Subcutaneous abdominal adipose tissue (tissue), 5 donors: ENCODE data around the gene OSBPL6.

ENCODE experiments used
- H3K27ac ChIP-seq: one replicate; pipeline ENCODE4 v1.7.0; 2013; ENCODE audit warnings: low read depth, mild to moderate bottlenecking, inconsistent platforms, low read length, moderate library complexity
- H3K27me3 ChIP-seq, 5 donors: one replicate each; pipeline ENCODE4 v1.7.0; 2013; ENCODE audit warnings: low read length in 5 of 5, inconsistent platforms in 1 of 5; ENCODE audit not compliant: control insufficient read depth in 5 of 5, insufficient read depth in 4 of 5
- H3K36me3 ChIP-seq, 5 donors: one replicate each; pipeline ENCODE4 v1.7.0; 2013; ENCODE audit warnings: low read length in 5 of 5; ENCODE audit not compliant: control insufficient read depth in 5 of 5, insufficient read depth in 5 of 5
- H3K4me1 ChIP-seq, 5 donors: one replicate each; pipeline ENCODE4 v1.7.0; 2013; ENCODE audit warnings: low read length in 5 of 5, mild to moderate bottlenecking in 3 of 5, moderate library complexity in 1 of 5; ENCODE audit not compliant: control insufficient read depth in 5 of 5, insufficient read depth in 5 of 5
- H3K4me3 ChIP-seq, 5 donors: one replicate each; pipeline ENCODE4 v1.7.0; 2013; ENCODE audit warnings: low read length in 5 of 5, low read depth in 1 of 5
- H3K9ac ChIP-seq, 5 donors: one replicate each; pipeline ENCODE4 v1.7.0; 2013; ENCODE audit warnings: low read length in 5 of 5, mild to moderate bottlenecking in 4 of 5, moderate library complexity in 3 of 5
- H3K9me3 ChIP-seq, 5 donors: one replicate each; pipeline ENCODE4 v1.7.0; 2013; ENCODE audit warnings: low read length in 5 of 5; ENCODE audit not compliant: control insufficient read depth in 5 of 5
- donor health status: healthy.
- donor health status: healthy.
- donor health status: healthy.
- donor health status: healthy.
- donor health status: healthy.

OSBPL6 gene

DNA sequence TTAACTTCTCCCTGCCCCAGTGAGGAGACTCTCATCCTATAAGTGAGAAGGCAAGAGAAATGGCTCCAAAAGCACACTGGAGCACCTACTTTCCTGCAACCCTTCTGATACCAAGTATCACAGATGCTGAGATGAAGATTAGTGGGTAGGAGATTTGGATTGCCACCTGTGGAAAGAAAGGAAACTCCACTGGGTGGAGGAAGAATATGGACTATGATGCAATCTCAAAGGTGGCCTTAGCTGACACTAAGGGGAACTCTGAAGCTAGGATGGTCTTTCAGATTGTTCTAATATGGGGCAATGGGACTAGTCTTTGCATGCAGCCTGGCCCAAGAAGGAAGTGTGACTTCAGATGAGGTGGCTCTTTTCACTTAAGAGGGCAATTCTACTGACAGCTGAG lies 235.0 kb downstream of the OSBPL6 start:
- peaks cover 0 to 4% (median 0%) of the 10 kb centered on the region in 5 donors for H3K9me3 ChIP-seq
- peaks cover 36 to 70% (median 54%) of the 10 kb centered on the region in 5 donors for H3K36me3 ChIP-seq
- no peaks in the 10 kb centered on the region for H3K27me3 ChIP-seq
- H3K4me1 ChIP-seq, result peaks cover 0 to 4% (median 0%) of the 10 kb centered on the region in 5 donors
- H3K9ac ChIP-seq, result no peak overlapping the region
- H3K27ac ChIP-seq, result no peak overlapping the region
- no peak overlapping the region for H3K4me3 ChIP-seq

DNA sequence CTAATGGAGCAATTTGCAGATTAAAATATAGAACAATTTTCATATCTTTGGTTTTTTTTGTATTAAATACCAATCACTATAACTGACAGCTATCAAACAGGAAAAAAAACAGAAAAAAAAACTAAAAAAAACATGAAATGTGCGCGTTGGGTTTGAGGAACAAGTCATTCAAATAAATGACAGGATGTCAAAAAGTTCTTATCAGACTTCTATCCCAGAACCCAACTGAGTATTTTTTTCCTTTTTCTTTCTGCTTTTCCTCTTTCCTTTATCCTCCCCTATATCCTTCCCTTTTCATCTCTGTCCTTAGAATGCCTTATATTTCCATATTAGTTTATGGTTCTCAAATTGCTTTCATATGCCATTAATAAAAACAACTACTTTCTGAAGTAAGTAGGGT lies 242.3 kb downstream of the OSBPL6 start:
- no peaks in the 10 kb centered on the region for H3K27me3 ChIP-seq
- no peaks in the 10 kb centered on the region for H3K4me1 ChIP-seq
- H3K9me3 ChIP-seq, result no peaks in the 10 kb centered on the region
- no peak overlapping the region for H3K4me3 ChIP-seq
- H3K27ac ChIP-seq, result no peak overlapping the region
- H3K9ac ChIP-seq, result no peak overlapping the region
- peaks cover 54 to 80% (median 63%) of the 10 kb centered on the region in 5 donors for H3K36me3 ChIP-seq

DNA sequence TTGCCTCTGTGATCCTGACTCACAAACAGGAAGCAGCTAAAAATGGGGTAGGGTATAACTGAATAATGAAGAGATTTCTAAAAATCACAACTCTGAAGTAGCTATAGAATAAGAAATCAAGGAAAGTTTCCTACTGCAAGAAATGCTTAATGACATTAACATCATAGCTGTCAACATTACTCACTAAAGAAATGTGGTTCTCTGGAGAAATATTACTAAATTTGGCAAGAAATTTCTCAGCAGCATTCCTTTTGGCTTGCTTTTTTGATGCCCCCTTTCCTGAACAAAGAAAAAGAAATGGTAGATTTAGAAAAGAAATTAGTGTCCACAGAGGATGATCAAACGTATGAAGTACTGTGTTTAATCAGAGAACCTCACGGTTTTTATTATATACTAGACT lies 247.1 kb downstream of the OSBPL6 start:
- H3K27ac ChIP-seq, result no peak overlapping the region
- no peak overlapping the region for H3K4me3 ChIP-seq
- H3K27me3 ChIP-seq, result no peaks in the 10 kb centered on the region
- no peak overlapping the region for H3K9ac ChIP-seq
- H3K4me1 ChIP-seq, result no peaks in the 10 kb centered on the region
- H3K9me3 ChIP-seq, result no peaks in the 10 kb centered on the region
- peaks cover 53 to 69% (median 63%) of the 10 kb centered on the region in 5 donors for H3K36me3 ChIP-seq

DNA sequence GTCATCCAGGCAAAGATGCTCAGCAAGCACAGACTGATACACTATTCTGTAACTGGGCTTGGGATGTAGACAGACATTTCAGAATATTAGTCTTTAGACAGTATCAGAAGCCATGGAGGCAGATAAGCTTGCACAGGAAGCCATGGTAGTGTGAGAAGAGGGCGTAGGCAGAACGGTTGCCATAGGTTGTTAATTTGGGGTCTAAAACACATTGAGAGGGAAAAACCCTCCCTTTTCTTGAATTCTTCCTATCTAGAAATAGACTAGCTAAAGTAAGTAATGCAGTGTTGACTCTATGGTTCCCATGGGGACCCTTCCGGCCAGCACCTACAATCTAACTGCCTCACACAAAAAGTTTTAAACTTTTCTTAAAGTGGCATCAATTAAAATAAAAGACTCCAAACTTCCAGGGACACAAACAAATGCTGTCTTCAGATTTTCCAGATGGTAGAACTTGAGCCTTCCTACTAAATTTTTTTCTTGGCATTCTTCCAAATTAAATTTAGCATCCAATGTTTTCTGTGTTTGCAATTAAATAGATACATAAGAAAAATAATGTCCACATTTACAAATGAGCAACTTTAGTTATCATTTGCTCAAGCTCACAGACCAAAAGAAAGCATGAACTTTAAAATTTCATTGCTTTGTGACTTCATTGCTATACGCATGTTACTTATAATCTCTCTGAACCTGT lies 254.8 kb downstream of the OSBPL6 start:
- Histone ChIP-seq H3K4me1 (peaks cover 2 to 24% (median 18%) of the 10 kb centered on the region in 5 donors), H3K4me3 (no peak overlapping the region), H3K9me3 (no peaks in the 10 kb centered on the region), H3K36me3 (peaks cover 20 to 33% (median 28%) of the 10 kb centered on the region in 5 donors), H3K9ac (peak overlapping the region in 1 of 5 donors; percentile 18), H3K27ac (no peak overlapping the region), H3K27me3 (no peaks in the 10 kb centered on the region)

DNA sequence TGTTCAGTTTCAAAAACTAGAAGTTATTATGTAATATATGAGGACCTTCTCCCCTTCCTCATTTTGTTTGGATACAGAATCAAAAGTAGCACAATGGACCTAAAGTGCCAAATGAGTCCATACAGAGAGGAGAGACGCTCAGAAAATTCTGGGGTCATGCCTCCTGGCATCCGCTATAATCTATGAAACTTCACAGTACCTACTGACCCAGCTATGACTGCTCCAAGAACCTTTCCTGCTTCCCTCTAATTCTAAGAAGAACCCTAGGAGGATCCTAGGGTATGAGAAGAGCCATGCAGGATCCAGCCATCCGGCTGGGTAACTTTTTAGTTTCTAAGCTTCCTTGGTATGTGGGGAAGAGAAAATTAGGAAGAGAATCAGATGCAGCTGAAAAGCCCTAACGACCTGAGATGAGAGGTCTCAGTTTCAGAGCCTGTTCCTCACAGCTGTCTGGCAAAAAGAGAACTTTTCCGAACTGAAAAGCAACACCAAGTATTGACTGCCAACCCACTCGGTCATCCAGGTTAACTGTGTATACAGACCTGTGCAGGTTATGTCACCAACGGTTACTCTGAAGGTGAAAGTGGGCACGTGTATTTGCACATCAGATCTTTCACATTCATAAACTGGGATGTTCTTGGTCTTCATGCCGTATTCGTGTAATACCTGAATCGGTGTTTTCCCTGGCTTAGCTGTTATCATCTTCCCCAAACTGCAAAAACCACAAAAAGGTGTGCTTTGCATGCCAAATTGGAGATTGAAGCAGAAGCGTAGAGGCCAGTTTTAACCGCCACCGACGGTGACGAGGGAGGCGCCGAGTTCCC lies 255.6 kb downstream of the OSBPL6 start:
- no peaks in the 10 kb centered on the region for H3K27me3 ChIP-seq
- peak overlapping the region; percentile 71 to 90 (median 82) for H3K4me3 ChIP-seq
- H3K9me3 ChIP-seq, result no peaks in the 10 kb centered on the region
- H3K27ac ChIP-seq, result peak overlapping the region; percentile 98
- peak overlapping the region; percentile 73 to 98 (median 81) for H3K9ac ChIP-seq
- H3K36me3 ChIP-seq, result peaks cover 13 to 26% (median 21%) of the 10 kb centered on the region in 5 donors
- peaks cover 2 to 24% (median 18%) of the 10 kb centered on the region in 5 donors for H3K4me1 ChIP-seq

DNA sequence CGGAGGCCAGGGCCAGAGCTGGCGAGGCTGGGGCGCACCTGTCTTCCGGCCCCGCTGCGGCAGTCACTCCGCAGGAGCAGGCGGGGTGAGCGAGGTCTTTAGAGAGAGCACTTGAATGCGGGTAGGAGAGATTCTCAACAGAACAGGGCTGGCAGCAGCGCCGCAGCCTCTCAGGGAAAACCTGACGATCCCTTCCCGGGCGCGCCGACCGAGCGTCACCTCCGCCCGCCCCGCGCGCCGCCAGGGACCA lies 256.1 kb downstream of the OSBPL6 start:
- peak overlapping the region; percentile 98 for H3K27ac ChIP-seq
- peaks cover 2 to 24% (median 18%) of the 10 kb centered on the region in 5 donors for H3K4me1 ChIP-seq
- H3K9me3 ChIP-seq, result no peaks in the 10 kb centered on the region
- H3K4me3 ChIP-seq, result peak overlapping the region; percentile 71 to 90 (median 82)
- H3K27me3 ChIP-seq, result no peaks in the 10 kb centered on the region
- H3K9ac ChIP-seq, result peak overlapping the region; percentile 73 to 98 (median 81)
- H3K36me3 ChIP-seq, result peaks cover 8 to 20% (median 15%) of the 10 kb centered on the region in 5 donors

DNA sequence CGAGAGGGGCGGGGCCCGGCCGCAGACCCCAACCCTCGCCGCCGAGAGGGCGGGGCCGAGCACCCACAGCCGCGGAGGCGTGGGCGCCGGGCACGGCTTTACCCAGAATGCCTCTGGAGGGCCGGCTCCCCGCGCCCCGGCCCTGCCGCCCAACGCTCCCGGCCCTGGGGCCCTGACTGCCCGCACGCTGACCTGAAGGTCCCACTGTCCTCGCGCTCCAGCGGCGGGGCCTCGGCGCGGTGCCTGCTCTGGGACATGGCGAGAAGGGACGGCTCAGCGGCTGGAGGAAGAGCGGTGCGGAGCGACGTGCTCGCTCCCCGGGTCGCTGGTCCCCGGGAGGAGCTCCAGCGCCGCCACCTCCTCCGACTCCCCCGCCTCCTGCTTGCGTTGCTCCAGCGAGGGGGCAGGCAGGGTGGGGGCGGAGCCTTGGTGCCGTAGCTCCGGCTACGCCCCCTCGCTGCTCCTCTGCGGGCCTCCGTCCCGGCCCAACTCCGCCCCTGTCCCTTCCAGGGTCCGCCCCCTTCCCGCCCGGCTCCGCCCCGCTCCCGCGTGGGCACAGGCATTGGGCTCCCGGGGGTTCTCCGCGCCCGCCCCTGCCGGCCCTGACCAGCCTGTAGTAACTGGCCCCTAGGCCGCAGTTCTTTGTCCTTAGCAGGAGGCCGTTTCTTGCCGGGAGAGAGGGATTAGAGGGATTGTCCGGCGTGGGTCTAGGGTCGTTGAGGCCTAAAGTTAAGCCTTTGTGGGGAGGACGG lies 256.6 kb downstream of the OSBPL6 start, which contains the start of the genes PJVK and PRKRA:
TSS of gene PJVK (plus strand) at position 605 of the 752 bp plus-strand sequence. CDS start 2,032 bp downstream, outside the sequence.
TSS of gene PRKRA (minus strand) at position 402 of the 752 bp plus-strand sequence. CDS start at position 257, 145 bp downstream.
- H3K27ac ChIP-seq, result peak within 1 kb of the TSS; percentile 98
- peak within 1 kb of the TSS; percentile 84 to 98 (median 89) for H3K9ac ChIP-seq
- peaks cover 8 to 18% (median 12%) of the 10 kb centered on the region in 5 donors for H3K36me3 ChIP-seq
- no peaks in the 10 kb centered on the region for H3K27me3 ChIP-seq
- H3K9me3 ChIP-seq, result no peaks in the 10 kb centered on the region
- peak within 1 kb of the TSS; percentile 71 to 92 (median 82) for H3K4me3 ChIP-seq
- H3K4me1 ChIP-seq, result peaks cover 2 to 24% (median 18%) of the 10 kb centered on the region in 5 donors

DNA sequence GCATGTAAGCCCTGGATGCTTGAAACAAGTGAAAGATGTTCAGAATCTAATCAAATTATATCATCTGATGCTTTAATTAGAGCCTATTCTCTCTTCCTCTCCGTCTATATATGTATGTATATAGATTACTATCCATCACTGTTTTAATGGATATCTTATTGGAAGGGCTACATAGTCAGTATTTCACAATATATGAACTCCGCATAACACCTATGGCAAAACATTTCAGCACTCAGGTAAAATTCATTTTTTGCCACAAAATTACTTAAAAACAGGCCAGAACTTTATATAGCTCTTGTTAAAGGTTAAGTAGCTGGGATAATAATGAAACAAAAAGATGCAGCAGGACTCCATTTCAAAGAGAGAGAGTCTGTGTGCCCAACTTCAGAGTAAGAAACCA lies 258.0 kb downstream of the OSBPL6 start:
- H3K27me3 ChIP-seq, result no peaks in the 10 kb centered on the region
- H3K27ac ChIP-seq, result peak overlapping the region; percentile 98
- no peak overlapping the region for H3K9ac ChIP-seq
- peaks cover 2 to 24% (median 18%) of the 10 kb centered on the region in 5 donors for H3K4me1 ChIP-seq
- H3K9me3 ChIP-seq, result no peaks in the 10 kb centered on the region
- H3K4me3 ChIP-seq, result peak overlapping the region in 1 of 5 donors; percentile 71
- H3K36me3 ChIP-seq, result peaks cover 4 to 11% (median 9%) of the 10 kb centered on the region in 5 donors
